Measurements from ENCODE around the gene NAB1.

DNA sequence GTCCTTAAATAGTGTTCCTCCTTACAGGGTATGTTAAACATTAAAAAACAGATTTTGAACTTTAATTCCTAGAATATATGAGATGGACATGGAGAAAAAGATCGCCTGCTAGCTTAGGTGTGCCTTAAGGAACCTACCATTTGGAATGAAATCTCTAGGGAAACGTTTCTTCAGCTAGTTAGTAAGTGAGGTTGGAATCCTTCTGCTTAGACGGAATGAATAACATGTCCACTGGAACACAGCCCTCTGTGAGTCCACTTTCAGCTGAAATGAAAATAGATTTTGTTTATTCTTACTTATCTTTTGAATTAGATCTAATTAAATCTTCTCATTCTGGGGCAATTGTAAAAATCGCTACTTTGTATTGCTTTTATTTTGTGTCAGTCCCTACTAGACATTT, 28.4 kb downstream of the NAB1 start:
- TF ChIP-seq EZH2 (IDR thresholded peaks at IDR 0.05; ENCODE audit: borderline replicate concordance, low read length), result no peak
- TF ChIP-seq, protein P1, sequence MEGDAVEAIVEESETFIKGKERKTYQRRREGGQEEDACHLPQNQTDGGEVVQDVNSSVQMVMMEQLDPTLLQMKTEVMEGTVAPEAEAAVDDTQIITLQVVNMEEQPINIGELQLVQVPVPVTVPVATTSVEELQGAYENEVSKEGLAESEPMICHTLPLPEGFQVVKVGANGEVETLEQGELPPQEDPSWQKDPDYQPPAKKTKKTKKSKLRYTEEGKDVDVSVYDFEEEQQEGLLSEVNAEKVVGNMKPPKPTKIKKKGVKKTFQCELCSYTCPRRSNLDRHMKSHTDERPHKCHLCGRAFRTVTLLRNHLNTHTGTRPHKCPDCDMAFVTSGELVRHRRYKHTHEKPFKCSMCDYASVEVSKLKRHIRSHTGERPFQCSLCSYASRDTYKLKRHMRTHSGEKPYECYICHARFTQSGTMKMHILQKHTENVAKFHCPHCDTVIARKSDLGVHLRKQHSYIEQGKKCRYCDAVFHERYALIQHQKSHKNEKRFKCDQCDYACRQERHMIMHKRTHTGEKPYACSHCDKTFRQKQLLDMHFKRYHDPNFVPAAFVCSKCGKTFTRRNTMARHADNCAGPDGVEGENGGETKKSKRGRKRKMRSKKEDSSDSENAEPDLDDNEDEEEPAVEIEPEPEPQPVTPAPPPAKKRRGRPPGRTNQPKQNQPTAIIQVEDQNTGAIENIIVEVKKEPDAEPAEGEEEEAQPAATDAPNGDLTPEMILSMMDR (conservative IDR thresholded peaks at IDR 0.05 in 1 of 2, IDR thresholded peaks at IDR 0.05 in 1 of 2; ENCODE audit: extremely low read depth in 1 of 2, insufficient read depth in 1 of 2, low read depth in 1 of 2, low read length in 2 of 2), result no peak
